Measurements from ENCODE around the gene TEX2.

Gene TEX2

GRCh38 chr17:64115822-64116534, 147.1 kb downstream of the TEX2 start:
- DNase-seq (ENCODE audit: low read depth in 2 of 2): no peak

- no peak for DNase-seq (ENCODE audit: low read depth in 2 of 2)
Measured at GRCh38 chr17:64115043-64115698, 147.9 kb downstream of the TEX2 start.

GRCh38 chr17:64113006-64113405, 150.1 kb downstream of the TEX2 start:
- DNase-seq (ENCODE audit: low read depth in 2 of 2): no peak

GRCh38 chr17:64111831-64112230, 151.2 kb downstream of the TEX2 start:
- no peak for DNase-seq (ENCODE audit: low read depth in 2 of 2)

GRCh38 chr17:64110379-64111152, 152.5 kb downstream of the TEX2 start:
- no peak for DNase-seq (ENCODE audit: low read depth in 2 of 2)

- no peak for DNase-seq (ENCODE audit: low read depth in 2 of 2)
Measured at GRCh38 chr17:64109400-64109799, 153.7 kb downstream of the TEX2 start.

GRCh38 chr17:64107500-64108236, 155.4 kb downstream of the TEX2 start:
- no peak for DNase-seq (ENCODE audit: low read depth in 2 of 2)

- no peak for DNase-seq (ENCODE audit: low read depth in 2 of 2)
Measured at GRCh38 chr17:64106918-64107317, 156.1 kb downstream of the TEX2 start.

GRCh38 chr17:64103391-64104364, 159.4 kb downstream of the TEX2 start:
- DNase-seq (ENCODE audit: low read depth in 2 of 2): no peak

- DNase-seq (ENCODE audit: low read depth in 2 of 2): no peak
Measured at GRCh38 chr17:64102627-64103390, 160.3 kb downstream of the TEX2 start.

GRCh38 chr17:64099543-64099942, 163.5 kb downstream of the TEX2 start:
- DNase-seq (ENCODE audit: low read depth in 2 of 2): no peak
